Stimulated activated CD8-positive, alpha-beta memory T cell treated with anti-CD3 and anti-CD28 coated beads, Interleukin-12 subunit alpha, Interleukin-12 subunit beta, amount 100 ng/mL, for 4 hours (primary cell): ENCODE data around the gene INSC.

Source experiments
- DNase-seq: peaks from one replicate; pipeline ENCODE4 v3.0.0-alpha.2; 2020; ENCODE audit warnings: low read depth

Gene INSC

DNA sequence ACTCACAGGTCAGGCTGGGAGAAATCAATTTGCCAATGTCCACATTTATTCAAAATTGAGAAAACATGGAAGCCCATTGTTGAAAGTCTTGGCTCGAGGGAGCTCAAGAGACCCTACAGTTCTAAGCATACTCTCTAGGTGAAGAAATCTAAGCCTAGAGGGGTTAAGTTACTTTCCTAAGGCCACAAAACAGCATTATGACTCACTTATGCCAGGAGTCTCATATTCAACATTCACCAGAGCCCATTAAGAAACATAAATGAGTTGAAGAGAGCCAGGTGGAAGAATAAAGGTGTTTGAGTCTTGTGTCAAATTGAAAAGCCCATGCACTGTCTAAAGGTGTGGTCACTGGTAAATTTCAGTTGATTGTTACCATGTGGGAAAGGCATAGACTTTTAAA lies 108.1 kb downstream of the INSC start:
- no peak for DNase-seq

DNA sequence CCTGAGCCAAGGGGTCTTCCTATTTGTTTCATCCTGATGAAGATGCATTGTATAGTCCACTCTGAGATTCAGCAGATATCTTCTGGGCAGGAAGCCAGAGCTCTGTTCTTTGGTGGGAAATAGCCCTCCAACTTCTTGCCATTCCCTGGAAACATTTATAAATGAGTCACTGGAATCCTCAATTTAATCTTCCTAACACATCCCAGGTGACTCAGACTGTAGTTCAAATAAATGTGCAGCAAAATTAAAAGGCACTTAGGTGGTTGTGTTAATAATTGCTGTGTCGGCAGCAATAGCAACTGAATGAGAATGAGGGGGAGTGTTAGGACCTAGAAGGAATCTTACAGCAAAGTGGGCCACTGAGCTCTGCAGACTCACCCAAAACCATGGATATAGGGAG lies 108.6 kb downstream of the INSC start:
- DNase-seq: no peak

- DNase-seq: no peak
These were observed 109.7 kb downstream of the INSC start for GRCh38 chr11:15224466-15224865.

DNA sequence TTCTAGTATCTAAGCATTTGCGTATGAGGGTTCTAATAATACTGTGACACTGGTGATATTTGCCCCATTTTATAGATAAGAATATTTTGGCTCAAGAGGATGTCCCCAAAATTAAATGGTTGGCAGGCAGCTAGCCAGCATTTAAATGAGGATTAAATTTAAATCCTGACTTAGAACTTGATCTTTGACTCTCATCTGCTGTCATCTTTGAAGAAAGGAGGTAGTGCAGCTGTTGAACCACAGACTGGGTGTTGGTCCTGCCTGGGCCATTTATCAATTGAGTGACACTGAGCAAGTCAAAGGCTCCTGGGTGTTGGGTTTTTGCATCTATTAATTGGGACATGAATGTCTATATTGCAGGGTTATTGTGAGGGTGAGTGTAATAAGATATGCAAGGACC lies 112.3 kb downstream of the INSC start:
- DNase-seq: no peak

DNA sequence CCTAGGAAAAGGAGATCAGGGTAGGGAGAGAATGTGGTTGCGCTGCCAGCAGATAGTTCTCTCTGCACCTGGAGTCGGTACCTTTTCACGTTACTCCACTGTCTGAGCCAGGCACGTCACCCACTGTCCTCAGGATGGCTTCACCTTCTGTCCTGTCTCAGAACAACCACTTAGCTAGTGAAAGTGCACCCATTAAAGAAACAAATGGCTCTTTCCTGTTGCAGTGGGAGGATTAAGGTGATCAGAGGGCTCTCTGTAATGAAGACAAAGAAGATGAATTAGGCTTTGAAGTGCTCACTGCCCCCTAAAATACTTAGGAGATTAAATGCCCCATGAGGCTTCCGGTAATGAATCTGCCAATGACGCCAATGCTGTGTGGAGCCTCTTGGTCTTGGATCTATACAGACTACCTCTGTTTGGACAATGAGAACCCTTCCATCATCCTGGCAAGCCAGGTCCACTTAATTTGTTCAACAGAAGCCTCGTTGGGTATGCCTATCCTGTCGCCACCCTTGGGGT lies 113.7 kb downstream of the INSC start:
- DNase-seq: no peak

GRCh38 chr11:15229069-15229468 lies 114.3 kb downstream of the INSC start:
- DNase-seq: no peak

GRCh38 chr11:15232496-15232895 lies 117.8 kb downstream of the INSC start:
- no peak for DNase-seq

DNA sequence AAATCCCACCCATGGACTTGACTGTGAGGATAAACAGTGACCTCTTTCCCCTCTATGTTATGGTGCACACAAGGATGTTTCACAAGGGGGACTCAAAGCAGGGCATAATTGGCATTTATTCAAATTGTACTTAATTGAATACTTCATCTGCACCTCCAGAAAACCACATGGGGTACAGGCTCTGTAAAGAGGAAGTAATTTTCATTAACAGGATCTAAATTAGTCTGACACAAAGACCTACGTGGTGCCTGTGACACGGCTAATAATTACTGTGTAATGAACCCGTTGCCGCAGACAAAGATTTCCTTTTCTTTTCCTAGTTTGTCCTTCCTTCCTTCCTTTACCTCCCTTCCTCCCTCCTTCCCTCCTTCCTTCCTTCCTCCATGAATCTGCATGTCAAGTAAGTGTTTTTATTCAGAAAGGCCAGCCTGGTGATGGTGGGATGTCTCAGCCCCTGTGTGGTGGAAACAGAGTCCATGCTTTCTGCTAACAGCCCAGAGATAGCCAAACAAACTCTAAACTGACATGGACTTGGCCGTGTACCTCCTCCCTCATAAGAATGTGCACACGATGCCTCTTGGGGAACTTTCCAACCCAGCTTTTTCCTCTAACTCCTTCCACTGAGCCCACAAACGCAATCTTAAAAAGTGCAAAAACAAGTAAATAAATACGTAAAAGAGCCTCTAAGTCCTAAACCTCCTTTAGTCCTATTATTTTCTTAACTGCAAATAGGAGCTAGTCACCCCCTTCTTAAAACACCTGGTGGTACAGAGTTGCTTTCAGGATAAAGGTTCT lies 118.8 kb downstream of the INSC start:
- no peak for DNase-seq

- DNase-seq: no peak
These were observed 120.1 kb downstream of the INSC start for GRCh38 chr11:15234796-15235195.

DNA sequence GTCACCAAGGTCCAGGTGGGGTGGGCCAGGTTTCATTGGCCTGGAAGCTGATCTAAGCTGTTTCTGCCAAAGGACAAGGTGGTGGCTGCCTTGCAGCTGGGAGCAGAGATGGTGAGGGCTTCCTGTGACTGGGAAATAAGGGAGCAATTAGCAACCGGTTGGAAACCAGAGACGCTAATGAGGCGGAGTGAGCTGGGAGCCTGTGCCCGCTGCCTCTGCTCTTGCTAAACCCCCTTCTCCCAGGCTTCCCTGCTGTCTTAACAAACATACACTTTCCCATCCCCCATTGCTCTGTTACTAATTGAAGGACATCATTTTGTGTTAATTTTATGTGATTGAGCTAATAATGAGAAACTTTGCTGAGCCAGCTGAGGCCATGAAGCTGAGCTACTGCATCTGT lies 121.8 kb downstream of the INSC start:
- DNase-seq: no peak

- DNase-seq: no peak
These were observed 124.1 kb downstream of the INSC start for GRCh38 chr11:15238856-15239255.

DNA sequence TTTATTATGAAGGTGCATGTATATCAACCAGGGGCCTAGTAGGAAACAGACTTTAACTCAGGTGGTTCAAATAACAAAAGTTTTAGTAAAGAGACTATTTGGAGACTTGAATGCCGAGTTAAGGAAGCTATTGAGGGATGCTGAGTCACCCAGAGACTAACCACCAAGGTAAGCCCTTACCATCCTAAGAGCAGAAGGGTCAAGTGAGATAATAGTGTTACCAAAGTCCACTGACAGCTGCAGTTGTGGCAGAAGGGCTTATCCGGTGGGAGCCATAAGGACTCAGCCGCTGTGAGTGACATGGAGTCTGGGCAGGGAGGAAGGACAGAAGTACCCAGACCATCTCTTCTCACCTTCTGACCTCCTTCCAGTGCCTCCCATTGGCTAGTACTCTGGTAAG lies 134.0 kb downstream of the INSC start:
- no peak for DNase-seq

DNA sequence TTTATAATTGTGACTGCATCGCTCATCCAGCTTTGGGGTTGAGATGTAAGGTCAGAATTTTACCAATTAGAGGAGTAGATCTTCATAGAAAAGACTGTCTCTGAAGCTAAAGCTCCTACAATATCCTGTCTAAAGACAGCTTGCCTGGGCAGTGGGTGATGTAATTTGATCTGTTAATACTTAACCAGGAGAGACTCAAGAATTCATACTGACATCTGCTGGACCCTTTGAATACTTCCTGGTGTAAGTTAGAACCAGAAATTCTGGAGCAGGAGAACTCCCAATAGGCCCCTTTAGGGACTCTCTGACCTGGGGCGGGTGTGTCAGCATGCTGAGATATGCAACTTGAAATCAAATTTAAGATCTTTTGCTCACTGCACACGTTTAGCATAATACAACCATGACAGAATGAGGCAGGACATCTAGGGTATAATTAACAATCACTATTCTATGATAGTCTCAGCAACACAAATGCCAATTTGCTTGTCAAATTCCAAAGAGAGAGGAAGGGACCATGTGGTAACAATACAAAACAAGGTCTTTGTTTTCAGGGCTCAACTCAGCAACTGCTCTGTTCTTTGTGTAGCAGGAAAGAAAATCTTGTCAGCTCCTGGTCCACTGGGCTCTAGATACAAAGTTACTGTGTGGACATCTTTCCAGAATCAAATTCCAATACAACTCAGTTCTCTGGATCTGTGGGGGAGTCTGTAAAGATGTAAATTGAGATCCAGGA lies 143.9 kb downstream of the INSC start:
- no peak for DNase-seq

GRCh38 chr11:15266999-15267398 lies 152.3 kb downstream of the INSC start:
- DNase-seq: no peak

- DNase-seq: no peak
These were observed 153.9 kb downstream of the INSC start for GRCh38 chr11:15268598-15268997.

DNA sequence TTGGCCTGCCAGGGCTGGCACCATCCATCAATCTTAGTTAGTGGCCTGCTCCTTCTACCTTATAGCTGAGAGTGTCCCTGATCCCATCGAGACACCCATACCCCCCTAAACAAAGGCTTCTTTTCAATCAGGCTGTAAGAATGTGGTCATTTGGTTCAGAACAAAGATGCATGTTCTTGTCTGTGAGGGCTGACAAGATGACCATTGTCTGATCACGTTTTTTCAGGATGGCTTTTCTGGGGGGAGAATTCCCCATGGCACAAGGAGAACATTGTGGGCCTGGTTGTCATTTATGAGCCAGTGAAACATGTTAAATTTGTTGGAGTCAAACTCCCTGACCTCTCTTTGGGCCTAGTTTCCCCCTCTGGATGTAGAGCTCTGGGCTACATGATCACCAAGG lies 160.4 kb downstream of the INSC start:
- no peak for DNase-seq

GRCh38 chr11:15276621-15277020 lies 161.9 kb downstream of the INSC start:
- no peak for DNase-seq

GRCh38 chr11:15278128-15278527 lies 163.4 kb downstream of the INSC start:
- DNase-seq: no peak

- DNase-seq: no peak
These were observed 165.7 kb downstream of the INSC start for GRCh38 chr11:15280393-15280792.

- no peak for DNase-seq
These were observed 168.0 kb downstream of the INSC start for GRCh38 chr11:15282754-15283153.

DNA sequence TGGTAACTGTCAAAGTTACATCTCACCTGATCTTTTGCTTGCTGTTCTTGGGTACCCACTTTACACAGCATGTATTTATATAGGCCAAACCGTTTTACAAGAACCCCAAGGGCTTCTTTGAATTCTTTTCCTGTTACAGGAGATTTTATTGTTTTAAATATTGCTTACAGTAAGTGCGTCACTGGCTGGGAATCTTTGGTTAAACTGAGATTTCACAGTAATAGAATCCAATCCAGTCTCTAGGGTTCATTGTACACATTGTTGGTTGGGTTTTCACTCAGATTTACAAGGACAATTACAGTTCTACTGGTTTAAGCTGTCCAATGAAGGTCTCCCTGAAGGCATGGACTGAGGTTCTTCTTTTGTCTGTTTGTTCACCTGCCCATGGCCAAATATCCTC lies 171.7 kb downstream of the INSC start:
- DNase-seq: no peak

GRCh38 chr11:15288863-15289262 lies 174.1 kb downstream of the INSC start:
- no peak for DNase-seq

DNA sequence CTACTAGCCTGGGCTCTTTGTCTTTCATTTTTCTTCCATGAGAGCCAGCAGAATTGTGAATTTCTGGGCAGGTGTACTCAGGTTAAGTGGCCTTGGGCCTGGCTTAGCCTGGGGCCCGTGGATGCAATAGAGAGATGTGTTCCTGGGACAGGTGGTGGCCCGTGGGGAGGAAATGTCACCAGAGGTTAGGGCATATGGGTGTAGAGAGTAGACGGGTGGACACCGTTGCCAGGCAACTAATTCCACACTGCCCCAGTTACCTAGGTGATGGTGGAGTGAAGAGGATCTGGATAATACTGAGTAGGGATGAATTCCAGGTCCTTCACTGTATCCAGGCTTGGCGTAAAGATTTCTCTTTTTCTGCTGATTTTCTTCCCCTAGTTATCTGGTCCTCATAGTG lies 175.0 kb downstream of the INSC start:
- DNase-seq: no peak

DNA sequence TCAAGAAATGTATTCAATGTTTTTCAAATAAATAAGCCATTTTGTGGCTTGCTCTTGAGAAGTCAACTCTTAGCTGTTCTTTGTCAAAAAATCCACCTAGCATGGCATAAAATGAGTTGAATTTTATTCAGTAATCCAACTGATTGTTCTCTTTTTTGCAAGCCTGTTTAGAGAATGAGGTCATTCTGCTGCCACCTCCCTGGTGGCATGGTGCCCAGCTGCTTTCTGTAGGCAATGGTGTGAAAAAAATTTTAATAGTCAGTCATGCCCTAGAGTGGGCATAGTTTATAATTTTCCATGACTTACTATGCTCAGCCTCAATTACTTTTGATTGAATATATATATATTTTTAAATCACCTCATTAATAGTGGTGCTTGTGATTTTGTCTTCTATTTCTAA lies 177.2 kb downstream of the INSC start:
- no peak for DNase-seq
